IPS-11a (cell line): ENCODE measurements around the gene MICALL2.

Source experiments
- H3K4me3 ChIP-seq: one replicate; pipeline ENCODE4 v1.5.1; 2013; ENCODE audit warnings: low read depth, low read length, control low read depth

Gene MICALL2

GRCh38 chr7:1419310-1419634 lies 40.0 kb downstream of the MICALL2 start:
- no peak overlapping the region for H3K4me3 ChIP-seq

GRCh38 chr7:1418505-1419309 lies 40.6 kb downstream of the MICALL2 start:
- no peak overlapping the region for H3K4me3 ChIP-seq

- H3K4me3 ChIP-seq = no peak overlapping the region
These were observed 43.8 kb downstream of the MICALL2 start for GRCh38 chr7:1415389-1415990.

- H3K4me3 ChIP-seq = no peak overlapping the region
These were observed 45.2 kb downstream of the MICALL2 start for GRCh38 chr7:1413936-1414639.

GRCh38 chr7:1412322-1413261 lies 46.7 kb downstream of the MICALL2 start:
- no peak overlapping the region for H3K4me3 ChIP-seq

GRCh38 chr7:1411414-1411813 lies 47.9 kb downstream of the MICALL2 start:
- no peak overlapping the region for H3K4me3 ChIP-seq

- H3K4me3 ChIP-seq = no peak overlapping the region
These were observed 48.3 kb downstream of the MICALL2 start for GRCh38 chr7:1410992-1411391.

GRCh38 chr7:1409555-1409954 lies 49.7 kb downstream of the MICALL2 start:
- H3K4me3 ChIP-seq = no peak overlapping the region

- no peak overlapping the region for H3K4me3 ChIP-seq
These were observed 50.8 kb downstream of the MICALL2 start for GRCh38 chr7:1408466-1408865.

GRCh38 chr7:1407892-1408291 lies 51.4 kb downstream of the MICALL2 start:
- H3K4me3 ChIP-seq = no peak overlapping the region

GRCh38 chr7:1404898-1405548 lies 54.2 kb downstream of the MICALL2 start:
- H3K4me3 ChIP-seq = no peak overlapping the region

- H3K4me3 ChIP-seq = no peak overlapping the region
These were observed 54.8 kb downstream of the MICALL2 start for GRCh38 chr7:1404460-1404809.

GRCh38 chr7:1403638-1404459 lies 55.4 kb downstream of the MICALL2 start:
- no peak overlapping the region for H3K4me3 ChIP-seq

- H3K4me3 ChIP-seq = no peak overlapping the region
These were observed 56.3 kb downstream of the MICALL2 start for GRCh38 chr7:1402791-1403637.

- no peak overlapping the region for H3K4me3 ChIP-seq
These were observed 57.0 kb downstream of the MICALL2 start for GRCh38 chr7:1402110-1402790.

GRCh38 chr7:1401011-1401410 lies 58.3 kb downstream of the MICALL2 start:
- no peak overlapping the region for H3K4me3 ChIP-seq

- no peak overlapping the region for H3K4me3 ChIP-seq
These were observed 58.9 kb downstream of the MICALL2 start for GRCh38 chr7:1400371-1400770.
